DMS 273 (cell line): ENCODE results near the gene CCDC142.
A peak's percentile ranks its signal among the peaks of the same experiment; 100 is the strongest.

Source experiments
- DNase-seq: peaks from one replicate; lab custom pipeline; 2025; ENCODE audit not compliant: unreplicated experiment; lab: John Stamatoyannopoulos, UW

Gene CCDC142

DNA sequence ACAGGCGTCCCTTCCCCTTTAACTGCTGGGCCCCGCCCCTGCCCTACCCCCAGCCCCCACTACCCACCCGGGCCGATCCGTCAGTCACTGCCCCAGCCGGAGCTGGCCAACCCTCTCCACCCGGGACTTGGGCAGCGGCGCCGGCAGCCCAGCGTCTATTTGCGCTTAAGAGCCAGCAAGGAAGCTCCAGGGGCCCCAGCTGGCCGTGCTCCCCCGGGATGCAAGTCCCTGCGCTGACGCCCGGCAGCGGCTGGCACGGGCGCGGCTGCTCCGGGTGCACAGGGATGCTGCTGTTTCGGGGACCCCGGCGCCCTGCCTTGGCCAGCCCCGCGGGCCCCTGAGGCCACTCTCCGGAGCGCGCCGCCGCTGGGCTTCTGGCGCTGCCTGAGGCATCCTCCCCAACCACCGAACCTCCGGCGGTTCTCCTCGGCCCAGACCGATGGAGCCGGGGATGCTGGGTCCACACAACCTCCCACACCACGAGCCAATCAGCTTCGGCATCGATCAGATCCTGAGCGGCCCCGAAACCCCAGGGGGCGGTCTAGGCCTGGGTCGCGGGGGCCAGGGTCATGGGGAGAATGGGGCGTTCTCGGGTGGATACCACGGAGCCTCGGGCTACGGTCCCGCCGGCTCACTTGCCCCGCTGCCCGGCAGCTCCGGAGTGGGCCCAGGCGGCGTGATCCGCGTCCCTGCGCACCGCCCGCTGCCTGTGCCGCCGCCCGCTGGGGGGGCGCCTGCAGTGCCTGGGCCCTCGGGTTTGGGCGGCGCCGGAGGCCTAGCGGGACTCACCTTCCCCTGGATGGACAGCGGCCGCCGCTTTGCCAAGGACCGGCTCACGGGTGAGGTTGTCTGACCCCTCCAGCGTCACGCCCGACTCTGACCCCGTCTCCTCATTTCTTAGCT lies 31.8 kb upstream of the CCDC142 start, which contains the start of gene TLX2:
Gene TLX2, plus strand, starts transcription at position 83 of the 903 bp plus-strand sequence. Its CDS starts 357 bp downstream, at position 440.
- peak; percentile 54 for DNase-seq

DNA sequence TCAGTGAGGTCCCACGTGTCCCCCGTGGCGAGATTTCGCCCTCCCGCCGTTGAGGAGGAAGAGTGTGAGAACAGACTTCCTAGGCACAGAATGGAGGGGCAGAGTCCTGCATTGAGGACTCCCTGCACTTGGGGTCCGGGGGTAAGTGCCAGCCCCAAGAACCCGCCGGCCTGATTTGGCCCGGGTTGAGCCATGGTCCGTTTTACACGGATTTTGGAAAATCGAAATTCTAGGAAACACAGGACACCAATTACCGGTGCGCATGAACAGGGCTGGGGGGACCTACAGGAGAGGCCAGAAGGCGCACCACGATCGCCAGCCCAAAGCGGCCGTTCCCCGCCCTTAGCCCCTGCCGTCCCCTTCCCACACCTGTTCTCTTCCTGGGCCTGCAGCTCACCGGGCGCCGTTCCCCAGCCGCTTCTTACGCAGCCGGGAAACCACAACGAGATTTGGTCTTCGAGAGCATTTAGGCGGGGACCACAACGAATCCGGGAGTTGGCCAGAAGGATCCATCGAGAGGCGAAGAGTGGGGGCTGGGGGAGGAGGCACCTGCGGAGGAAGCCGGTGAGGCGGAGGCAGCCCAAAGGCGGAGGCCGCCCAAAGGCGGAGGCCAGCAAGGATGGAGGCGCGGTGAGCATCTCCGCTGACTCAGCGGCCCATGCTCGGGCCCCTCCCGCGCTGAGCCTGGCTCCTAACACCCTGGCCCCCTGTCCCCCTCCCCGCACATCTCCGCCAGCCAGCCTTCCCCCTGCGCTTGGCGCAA lies 31.0 kb upstream of the CCDC142 start:
- peak; percentile 49 for DNase-seq

DNA sequence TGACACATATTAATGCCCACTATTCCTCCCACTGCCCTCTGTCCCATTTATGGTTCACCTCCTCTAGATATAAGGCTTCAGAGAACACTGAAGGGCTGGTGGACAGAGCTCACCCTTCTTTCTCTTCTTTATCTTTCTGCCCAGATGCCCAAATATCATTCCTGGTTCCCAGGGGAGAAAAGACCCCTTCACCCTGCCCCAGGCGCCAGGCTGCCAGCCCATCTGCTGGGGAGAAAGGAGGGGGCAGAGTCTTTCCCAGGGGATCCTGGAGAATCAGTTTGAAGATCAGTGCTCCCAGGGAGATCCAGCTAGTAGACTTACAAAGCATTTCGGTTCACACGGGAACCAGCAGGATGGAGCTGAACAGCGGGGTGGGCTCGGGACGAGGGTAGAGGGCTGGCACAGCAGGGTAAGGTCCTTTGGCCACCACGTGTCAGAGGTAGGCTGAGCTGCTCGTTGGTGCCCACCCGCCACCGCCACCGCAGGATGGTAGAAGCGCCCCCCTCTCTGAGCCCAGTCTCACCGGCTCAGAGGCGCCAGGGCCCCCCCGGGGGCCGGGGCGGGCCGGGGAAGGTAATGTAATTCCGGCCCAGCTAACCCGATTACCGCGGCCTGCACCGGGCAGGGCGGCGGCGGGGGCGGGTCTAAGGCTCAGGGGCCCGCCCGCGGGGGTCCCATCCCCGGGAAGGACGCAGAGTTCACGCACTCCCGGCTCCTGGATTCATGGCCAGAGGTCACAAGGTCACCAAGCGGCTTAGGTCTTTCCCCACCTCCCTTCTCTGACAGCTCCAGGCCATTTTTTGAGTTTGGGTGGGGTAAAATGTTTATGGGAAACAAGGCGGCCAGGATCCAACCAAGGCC lies 30.2 kb upstream of the CCDC142 start:
- DNase-seq = peak; percentile 23

DNA sequence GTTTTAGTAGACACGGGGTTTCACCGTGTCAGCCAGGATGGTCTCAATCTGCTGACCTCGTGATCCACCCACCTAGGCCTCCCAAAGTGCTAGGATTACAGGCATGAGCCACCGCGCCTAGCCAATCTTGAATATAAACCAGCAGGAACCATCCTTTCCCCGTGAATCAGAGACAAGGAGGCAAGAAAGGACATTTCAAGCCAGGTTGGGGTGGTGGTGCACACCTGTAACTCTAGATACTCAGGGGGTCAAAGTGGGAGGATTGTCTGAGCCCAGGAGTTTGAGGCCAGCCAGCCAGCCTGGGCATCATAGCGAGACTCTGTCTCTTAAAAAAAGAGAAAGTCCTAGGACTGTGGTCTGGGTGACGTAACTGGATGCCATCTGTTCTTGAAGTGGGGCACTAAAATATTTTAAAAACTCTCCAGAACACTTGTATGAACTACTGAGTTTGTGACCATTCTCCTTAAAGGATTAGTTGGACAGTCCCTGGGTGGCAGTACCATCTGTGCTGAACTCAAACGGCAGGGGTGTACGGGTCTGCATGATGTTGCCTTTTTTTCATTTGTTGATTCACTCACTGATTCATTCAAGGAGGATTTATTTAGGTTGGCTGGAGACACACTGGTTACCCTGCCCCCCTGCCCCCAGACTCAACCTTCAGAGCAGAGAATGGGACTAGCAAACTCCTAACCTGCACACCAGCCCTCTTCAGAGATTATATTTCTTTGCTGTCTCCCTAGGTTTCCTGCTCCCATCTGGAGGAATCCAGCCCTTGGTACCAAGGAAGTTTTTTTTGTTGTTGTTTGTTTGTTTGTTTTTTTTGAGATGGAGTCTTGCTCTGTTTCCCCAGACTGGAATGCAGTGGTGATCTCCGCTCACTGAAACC lies 28.5 kb upstream of the CCDC142 start:
- DNase-seq = peak; percentile 65

DNA sequence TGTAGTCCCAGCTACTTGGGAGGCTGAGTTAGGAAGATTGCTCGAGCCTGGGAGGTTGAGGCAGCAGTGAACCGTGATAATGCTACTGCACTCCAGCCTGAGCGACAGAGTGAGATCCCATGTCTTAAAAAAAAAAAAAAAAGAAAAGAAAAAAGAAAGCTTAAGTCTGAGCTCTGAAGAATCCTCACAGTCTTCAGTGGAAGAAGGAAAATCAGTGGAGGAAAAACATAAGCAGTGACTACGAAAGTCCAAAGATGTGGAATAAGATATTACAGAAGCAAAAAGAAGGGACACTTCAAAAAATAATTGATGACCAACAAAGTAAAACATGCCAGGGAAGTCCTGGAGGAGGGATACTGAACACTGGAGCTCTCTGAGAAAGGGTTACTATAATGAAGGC lies 27.5 kb upstream of the CCDC142 start:
- no peak for DNase-seq

- peak; percentile 83 for DNase-seq
Measured at GRCh38 chr2:74507926-74508520, 25.2 kb upstream of the CCDC142 start.

GRCh38 chr2:74507145-74507925 lies 24.5 kb upstream of the CCDC142 start, which contains the start of gene PCGF1:
PCGF1 (minus strand) TSS chr2:74507695; CDS start chr2:74507668, 27 bp downstream.
- peak; percentile 99 for DNase-seq

- DNase-seq = no peak
Measured at GRCh38 chr2:74505448-74506246, 22.8 kb upstream of the CCDC142 start.

DNA sequence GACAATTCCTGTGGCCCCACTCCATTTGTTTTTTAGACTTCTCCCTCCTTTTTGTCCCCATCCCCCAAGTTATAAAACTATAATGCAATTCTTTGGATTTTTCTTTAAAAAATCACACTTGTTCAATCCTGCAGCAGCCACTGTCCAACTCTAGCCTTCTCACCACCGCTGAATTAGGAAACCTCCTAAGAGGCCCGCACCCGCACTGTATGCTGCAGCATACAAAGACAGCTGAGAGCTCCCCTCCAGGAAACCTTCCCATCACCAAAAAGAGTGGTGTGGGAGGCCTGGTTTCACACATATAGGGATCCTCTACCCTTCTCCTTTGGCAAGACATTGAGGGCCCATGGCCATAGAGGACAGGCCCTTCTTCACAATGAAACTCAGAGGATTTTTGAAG lies 21.8 kb upstream of the CCDC142 start:
- no peak for DNase-seq

- DNase-seq = no peak
Measured at GRCh38 chr2:74503506-74504475, 21.0 kb upstream of the CCDC142 start.

GRCh38 chr2:74502720-74503505 lies 20.1 kb upstream of the CCDC142 start:
- DNase-seq = peak; percentile 51

- no peak for DNase-seq
Measured at GRCh38 chr2:74502147-74502719, 19.4 kb upstream of the CCDC142 start.

DNA sequence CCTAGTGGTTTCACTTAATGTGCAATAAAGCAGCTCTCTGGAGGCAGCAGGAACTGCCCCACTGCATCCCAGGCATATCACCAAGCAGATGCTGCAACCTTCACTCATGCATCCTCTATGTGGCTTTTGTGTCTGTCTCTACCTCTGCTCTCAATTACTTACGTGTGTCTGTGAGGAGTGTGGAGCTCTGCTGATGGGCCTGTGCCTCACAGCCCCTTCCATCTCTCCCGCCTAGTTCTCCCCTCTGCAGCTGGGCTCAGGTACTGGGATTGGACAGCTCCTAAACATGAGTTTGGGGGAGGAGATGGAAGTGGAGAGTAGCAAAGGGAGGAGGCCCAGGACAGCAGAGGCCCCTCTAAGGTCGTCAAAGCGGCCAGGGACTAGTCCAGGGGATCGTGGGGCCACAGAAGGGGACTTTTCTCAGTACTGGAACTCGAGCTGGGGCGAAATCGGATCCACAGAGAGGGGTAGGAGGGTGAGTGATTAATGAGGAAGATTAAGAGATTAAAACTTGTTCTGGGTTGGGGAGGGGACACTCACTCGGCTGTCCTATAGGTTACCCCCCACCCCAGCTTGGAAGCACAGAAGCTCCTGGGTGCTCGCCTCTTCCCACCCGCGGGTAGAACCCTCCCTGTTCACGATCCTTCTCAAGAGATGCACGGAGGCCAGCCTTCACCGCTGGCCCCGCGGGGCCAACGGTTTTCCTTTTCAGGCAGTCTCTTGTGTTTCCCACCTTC lies 18.7 kb upstream of the CCDC142 start:
- no peak for DNase-seq

- DNase-seq = no peak
Measured at GRCh38 chr2:74500578-74500946, 17.8 kb upstream of the CCDC142 start.

DNA sequence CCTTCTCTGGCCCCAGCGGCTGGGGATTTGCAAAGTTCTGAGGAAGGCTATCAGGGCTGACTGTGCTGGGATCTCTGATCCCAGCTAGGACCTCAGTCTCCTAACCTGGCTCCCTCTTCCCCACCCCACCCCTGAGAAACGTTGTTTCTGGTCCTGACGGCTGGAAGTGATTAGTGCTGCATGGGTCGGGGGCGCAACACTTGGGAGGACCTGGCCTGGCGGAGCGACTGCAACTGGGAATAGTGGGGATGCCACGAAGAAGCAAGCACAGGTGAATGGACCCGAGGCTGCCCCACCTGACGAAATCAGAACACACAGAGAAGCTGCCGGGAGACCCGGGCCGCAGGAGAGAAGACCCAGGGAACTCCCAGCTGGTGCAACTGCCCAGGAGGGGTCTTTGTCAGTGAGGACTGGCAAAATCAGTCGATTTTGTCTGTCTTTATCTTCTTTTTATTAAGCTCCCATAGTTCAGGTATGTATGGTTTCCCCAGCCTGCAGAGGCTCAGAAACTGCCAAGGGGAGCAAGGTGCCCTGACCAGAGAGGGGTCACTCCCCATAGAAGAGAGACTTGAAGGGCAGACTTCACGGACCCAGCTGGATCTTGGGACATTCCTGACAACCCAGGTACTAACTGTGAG lies 17.3 kb upstream of the CCDC142 start:
- no peak for DNase-seq
